OCI-LY3 (cell line): ENCODE measurements around the gene CAVIN2.

Source experiments
- H2AFZ ChIP-seq: fragments of 200-600, 300-600 bp; shearing (Covaris generic); 2 replicates; pipeline ENCODE4 v1.6.0; 2014; ENCODE audit warnings: antibody characterized with exemption, low read depth, low read length
- H3K27ac ChIP-seq: fragments of 200-600, 300-600 bp; sonication (generic); 2 replicates; pipeline ENCODE4 v1.5.1; 2014; ENCODE audit warnings: mild to moderate bottlenecking, low read length, moderate library complexity, mixed read lengths
- H3K27me3 ChIP-seq: fragments of 200-600, 300-600 bp; sonication (generic); 2 replicates; pipeline ENCODE4 v1.6.1; 2014; ENCODE audit warnings: low read depth, low read length, mixed read lengths
- H3K36me3 ChIP-seq: fragments of 200-600, 300-600 bp; sonication (generic); replicated peaks from 2 replicates; pipeline ENCODE3; 2014; ENCODE audit warnings: low read depth, low read length, mixed read lengths
- H3K4me1 ChIP-seq: fragments of 300-600, 200-600 bp; sonication (generic); 2 replicates; pipeline ENCODE4 v1.6.1; 2014; ENCODE audit warnings: low read length, mixed read lengths
- H3K4me2 ChIP-seq: fragments of 200-600, 300-600 bp; sonication (generic); 2 replicates; pipeline ENCODE4 v1.6.1; 2014; ENCODE audit warnings: low read length, mixed read lengths
- H3K4me3 ChIP-seq: fragments of 300-600, 200-600 bp; sonication (generic); 2 replicates; pipeline ENCODE4 v1.5.1; 2014; ENCODE audit warnings: antibody characterized with exemption, mild to moderate bottlenecking, low read length, moderate library complexity
- H3K79me2 ChIP-seq: fragments of 300-600, 200-600 bp; shearing (Covaris generic); 2 replicates; pipeline ENCODE4 v1.6.1; 2014; ENCODE audit warnings: mild to moderate bottlenecking, low read length, mixed read lengths
- H3K9ac ChIP-seq: fragments of 300-600, 200-600 bp; shearing (Covaris generic); 2 replicates; pipeline ENCODE4 v1.6.0; 2014; ENCODE audit warnings: mild to moderate bottlenecking, low read length, moderate library complexity
- H3K9me3 ChIP-seq: fragments of 200-600, 300-600 bp; shearing (Covaris generic); 2 replicates; pipeline ENCODE4 v1.6.1; 2014; ENCODE audit warnings: low read length, mixed read lengths; ENCODE audit not compliant: insufficient read depth
- H4K20me1 ChIP-seq: fragments of 200-600, 300-600 bp; sonication (generic); 2 replicates; pipeline ENCODE4 v1.6.1; 2016; ENCODE audit warnings: low read length, mixed read lengths; ENCODE audit not compliant: insufficient read depth
- EZH2phosphoT487 ChIP-seq: fragments of 200-600 bp; shearing (Covaris generic); IDR thresholded peaks from 2 replicates; pipeline ENCODE4 v1.6.1; 2018; ENCODE audit warnings: antibody characterized with exemption, mixed run types, low read depth
- TF ChIP-seq, protein P1 (sequence below): fragments of 200-600, 300-600 bp; sonication (generic); IDR thresholded peaks from 2 replicates; pipeline ENCODE4 v1.5.1; 2014; ENCODE audit warnings: antibody characterized with exemption, low read length, low read depth

CAVIN2 gene

DNA sequence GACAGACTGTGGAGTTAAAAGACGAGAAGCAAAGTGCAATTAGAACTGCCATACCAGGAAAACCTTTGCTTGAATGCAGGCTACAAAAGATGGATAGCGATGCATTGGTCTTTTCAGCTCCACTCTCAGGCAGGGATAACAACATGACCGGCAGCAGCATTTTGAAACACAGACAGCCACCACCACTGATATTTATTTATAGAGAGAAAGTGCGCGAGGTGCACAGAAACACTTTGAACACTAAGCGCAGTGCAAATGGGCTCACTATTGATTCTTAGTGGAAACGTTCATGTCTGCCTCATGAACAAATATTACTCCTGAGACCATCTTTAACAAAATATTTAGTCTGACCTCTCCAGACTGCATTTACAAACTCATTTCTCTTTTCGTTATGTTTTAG lies 32.9 kb downstream of the CAVIN2 start:
- Histone ChIP-seq H3K36me3 (no peaks in the 10 kb centered on the region), H3K27me3 (peaks cover 27% of the 10 kb centered on the region), H4K20me1 (no peaks in the 10 kb centered on the region), H2AFZ (no peak overlapping the region), H3K4me3 (no peak overlapping the region), H3K27ac (no peak overlapping the region), H3K79me2 (no peaks in the 10 kb centered on the region), H3K9me3 (no peaks in the 10 kb centered on the region), H3K4me1 (no peaks in the 10 kb centered on the region), H3K9ac (no peak overlapping the region), H3K4me2 (no peak overlapping the region)
- TF ChIP-seq EZH2phosphoT487: no peak

DNA sequence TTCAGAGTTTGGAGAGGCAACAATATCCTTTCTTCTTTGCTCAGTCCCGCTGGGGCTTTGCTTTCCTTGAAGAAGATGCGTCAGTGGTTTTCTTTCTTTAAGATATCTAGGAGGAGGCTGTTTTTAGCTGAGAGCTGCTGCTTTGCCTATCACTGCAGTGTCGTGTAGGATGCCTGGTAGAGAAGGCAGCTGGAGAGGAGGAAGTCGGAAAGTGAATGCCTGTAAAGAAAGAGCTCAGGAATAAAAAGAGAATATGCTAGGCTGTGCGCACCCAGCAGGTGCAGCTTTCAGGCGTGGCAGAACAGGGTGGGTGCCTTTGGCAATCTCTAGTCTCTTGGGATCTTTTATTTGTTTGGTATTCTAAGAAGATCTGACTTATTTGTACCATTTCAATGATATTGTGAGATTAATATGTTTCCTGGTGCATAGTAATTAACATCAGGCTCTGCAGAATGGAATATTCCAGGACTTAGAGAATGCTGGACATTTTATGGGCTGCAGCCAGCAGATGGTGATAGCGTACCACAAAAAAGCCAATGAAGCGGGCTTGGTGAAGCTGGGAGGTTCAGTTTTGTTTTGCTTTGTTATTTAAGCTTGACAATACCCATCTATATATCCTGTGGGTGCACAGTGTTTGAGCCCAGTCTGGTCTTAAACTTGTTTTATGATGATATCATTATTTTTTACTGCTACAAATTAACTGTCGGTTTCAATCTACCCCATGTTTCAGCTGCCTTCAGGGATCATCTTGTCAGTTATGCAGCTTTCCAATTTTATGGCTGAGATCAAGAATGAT lies 34.9 kb downstream of the CAVIN2 start:
- no peaks in the 10 kb centered on the region for H3K9me3 ChIP-seq
- no peak overlapping the region for H2AFZ ChIP-seq
- peak overlapping the region; percentile 48 for H3K4me2 ChIP-seq
- no peaks in the 10 kb centered on the region for H3K79me2 ChIP-seq
- H3K9ac ChIP-seq: no peak overlapping the region
- TF ChIP-seq, protein P1, sequence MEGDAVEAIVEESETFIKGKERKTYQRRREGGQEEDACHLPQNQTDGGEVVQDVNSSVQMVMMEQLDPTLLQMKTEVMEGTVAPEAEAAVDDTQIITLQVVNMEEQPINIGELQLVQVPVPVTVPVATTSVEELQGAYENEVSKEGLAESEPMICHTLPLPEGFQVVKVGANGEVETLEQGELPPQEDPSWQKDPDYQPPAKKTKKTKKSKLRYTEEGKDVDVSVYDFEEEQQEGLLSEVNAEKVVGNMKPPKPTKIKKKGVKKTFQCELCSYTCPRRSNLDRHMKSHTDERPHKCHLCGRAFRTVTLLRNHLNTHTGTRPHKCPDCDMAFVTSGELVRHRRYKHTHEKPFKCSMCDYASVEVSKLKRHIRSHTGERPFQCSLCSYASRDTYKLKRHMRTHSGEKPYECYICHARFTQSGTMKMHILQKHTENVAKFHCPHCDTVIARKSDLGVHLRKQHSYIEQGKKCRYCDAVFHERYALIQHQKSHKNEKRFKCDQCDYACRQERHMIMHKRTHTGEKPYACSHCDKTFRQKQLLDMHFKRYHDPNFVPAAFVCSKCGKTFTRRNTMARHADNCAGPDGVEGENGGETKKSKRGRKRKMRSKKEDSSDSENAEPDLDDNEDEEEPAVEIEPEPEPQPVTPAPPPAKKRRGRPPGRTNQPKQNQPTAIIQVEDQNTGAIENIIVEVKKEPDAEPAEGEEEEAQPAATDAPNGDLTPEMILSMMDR: peak; percentile 85
- TF ChIP-seq EZH2phosphoT487: no peak
- no peaks in the 10 kb centered on the region for H3K4me1 ChIP-seq
- no peaks in the 10 kb centered on the region for H3K36me3 ChIP-seq
- H3K27ac ChIP-seq: no peak overlapping the region
- peaks cover 17% of the 10 kb centered on the region for H3K27me3 ChIP-seq
- H3K4me3 ChIP-seq: peak overlapping the region; percentile 16; the same call in 1 of the 2 replicates
- no peaks in the 10 kb centered on the region for H4K20me1 ChIP-seq

DNA sequence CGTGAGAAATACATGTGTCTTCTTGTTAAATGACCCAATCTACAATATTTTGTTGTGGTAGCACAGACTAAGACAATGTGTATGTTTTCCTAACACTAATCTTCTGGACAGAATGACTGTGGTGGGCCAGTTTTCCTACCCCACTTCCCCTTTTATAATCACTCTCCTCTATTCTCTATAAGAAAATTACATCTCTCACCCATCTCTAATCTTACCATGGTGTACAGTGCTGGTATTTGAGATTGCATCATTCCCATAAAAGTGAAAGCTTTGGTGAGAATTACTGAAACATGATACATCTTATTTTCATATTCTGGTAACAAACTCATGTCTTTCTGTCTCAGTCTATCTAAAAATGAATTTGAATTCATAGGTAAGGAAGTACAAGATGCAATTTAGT lies 40.5 kb downstream of the CAVIN2 start:
- H3K36me3 ChIP-seq: no peaks in the 10 kb centered on the region

DNA sequence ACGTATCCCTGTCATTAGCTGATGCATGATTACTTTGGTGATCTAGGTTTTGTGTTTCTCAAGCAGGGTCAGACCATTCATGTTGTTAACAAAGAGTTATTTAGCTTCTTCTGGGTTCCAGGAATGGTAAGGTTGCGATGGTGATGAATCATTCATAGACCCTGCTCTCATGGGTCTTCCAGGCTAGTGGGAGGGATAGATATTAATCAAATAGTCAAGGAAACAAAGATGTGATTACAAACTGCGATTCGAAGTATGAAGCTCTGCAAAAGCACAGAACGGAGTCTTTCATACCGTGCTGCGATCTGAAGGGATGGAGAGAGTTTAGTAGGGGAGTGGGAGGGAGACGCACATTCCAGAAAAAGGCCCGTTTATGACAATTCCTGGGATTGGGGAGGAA lies 42.1 kb downstream of the CAVIN2 start:
- no peak overlapping the region for H3K27ac ChIP-seq
- TF ChIP-seq, protein P1: no peak
- TF ChIP-seq EZH2phosphoT487: no peak

More for the DNA sequence above, 40.5 kb downstream of the CAVIN2 start:
- Histone ChIP-seq H3K9ac (no peak overlapping the region), H2AFZ (no peak overlapping the region; the same call in 1 of the 2 replicates), H3K4me1 (no peaks in the 10 kb centered on the region), H3K79me2 (no peaks in the 10 kb centered on the region), H3K9me3 (no peaks in the 10 kb centered on the region), H3K4me3 (no peak overlapping the region), H3K27me3 (0 out of 2 replicates have a peak, but pooled peaks cover under 1% of the 10 kb centered on the region), H4K20me1 (no peaks in the 10 kb centered on the region), H3K27ac (no peak overlapping the region), H3K4me2 (no peak overlapping the region)
- TF ChIP-seq, protein P1: no peak
- no peak for TF ChIP-seq EZH2phosphoT487

More for the DNA sequence above, 42.1 kb downstream of the CAVIN2 start:
- no peaks in the 10 kb centered on the region for H3K79me2 ChIP-seq
- no peak overlapping the region for H3K9ac ChIP-seq
- H3K27me3 ChIP-seq: no peaks in the 10 kb centered on the region
- H3K9me3 ChIP-seq: no peaks in the 10 kb centered on the region
- no peak overlapping the region for H3K4me2 ChIP-seq
- H3K4me1 ChIP-seq: no peaks in the 10 kb centered on the region
- no peaks in the 10 kb centered on the region for H4K20me1 ChIP-seq
- no peak overlapping the region for H2AFZ ChIP-seq
- no peak overlapping the region for H3K4me3 ChIP-seq
- H3K36me3 ChIP-seq: no peaks in the 10 kb centered on the region
